SU-DHL-6 (cell line): ENCODE results near the gene CHURC1.

Source experiments
- H2AFZ ChIP-seq: fragments of 200-600 bp; sonication (generic); 2 replicates; pipeline ENCODE4 v1.6.1; 2014; ENCODE audit warnings: low read depth, mild to moderate bottlenecking, moderate library complexity, mixed read lengths, antibody characterized with exemption, low read length; ENCODE audit not compliant: severe bottlenecking
- H3F3A ChIP-seq: fragments of 200-600 bp; shearing (Covaris generic); 2 replicates; pipeline ENCODE4 v1.6.0; 2016; ENCODE audit warnings: antibody characterized with exemption, mild to moderate bottlenecking; ENCODE audit not compliant: insufficient read depth
- H3K27ac ChIP-seq: fragments of 200-600 bp; sonication (generic); 2 replicates; pipeline ENCODE4 v1.5.1; 2016; ENCODE audit warnings: low read depth, mild to moderate bottlenecking, low read length, moderate library complexity, mixed read lengths
- H3K27me3 ChIP-seq: fragments of 200-600 bp; sonication (generic), shearing (Covaris generic); 2 replicates; pipeline ENCODE4 v1.6.0; 2014; ENCODE audit warnings: mild to moderate bottlenecking, low read length
- H3K36me3 ChIP-seq: fragments of 200-600 bp; sonication (generic); 2 replicates; pipeline ENCODE4 v1.6.1; 2014; ENCODE audit warnings: mild to moderate bottlenecking, low read length, mixed read lengths
- H3K4me2 ChIP-seq: fragments of 300-600, 200-600 bp; shearing (Covaris generic), sonication (generic); 2 replicates; pipeline ENCODE4 v1.6.0; 2014; ENCODE audit warnings: low read length, low read depth, mild to moderate bottlenecking; ENCODE audit not compliant: poor library complexity, severe bottlenecking
- H3K4me3 ChIP-seq: fragments of 200-600 bp; sonication (generic); 2 replicates; pipeline ENCODE4 v1.5.1; 2014; ENCODE audit warnings: antibody characterized with exemption, low read length, mild to moderate bottlenecking, mixed read lengths; ENCODE audit not compliant: insufficient read depth, poor library complexity, severe bottlenecking
- H3K79me2 ChIP-seq: fragments of 200-600 bp; sonication (generic); 2 replicates; pipeline ENCODE4 v1.6.1; 2014; ENCODE audit warnings: mild to moderate bottlenecking, low read length, moderate library complexity; ENCODE audit not compliant: insufficient read depth
- H3K9ac ChIP-seq: fragments of 200-600 bp; sonication (generic); 2 replicates; pipeline ENCODE4 v1.7.0; 2014; ENCODE audit warnings: mild to moderate bottlenecking, low read length
- H3K9me2 ChIP-seq: fragments of 200-600 bp; sonication (generic); replicated peaks from 2 replicates; pipeline ENCODE4 v1.6.1; 2014; ENCODE audit warnings: low read length; ENCODE audit not compliant: insufficient read depth
- H3K9me3 ChIP-seq: fragments of 200-600 bp; sonication (generic); 2 replicates; pipeline ENCODE4 v1.6.1; 2014; ENCODE audit warnings: low read length, mixed read lengths; ENCODE audit not compliant: insufficient read depth
- H4K20me1 ChIP-seq: fragments of 200-600 bp; sonication (generic); 2 replicates; pipeline ENCODE4 v1.6.1; 2014; ENCODE audit warnings: low read depth, mild to moderate bottlenecking, antibody characterized with exemption, low read length, moderate library complexity, mixed read lengths
- EZH2phosphoT487 ChIP-seq: fragments of 200-600 bp; sonication (generic), shearing (Covaris generic); conservative IDR thresholded peaks from 2 replicates; pipeline ENCODE4 v1.6.1; 2018; ENCODE audit warnings: mild to moderate bottlenecking, antibody characterized with exemption, low read length, moderate library complexity, mixed read lengths
- TF ChIP-seq, protein P1 (sequence below): fragments of 200-600 bp; sonication (generic); IDR thresholded peaks from one replicate; pipeline ENCODE4 v1.5.1; 2017; ENCODE audit warnings: antibody characterized with exemption, mild to moderate bottlenecking, low read length, moderate library complexity; ENCODE audit not compliant: insufficient read depth, poor library complexity, severe bottlenecking

CHURC1 gene

DNA sequence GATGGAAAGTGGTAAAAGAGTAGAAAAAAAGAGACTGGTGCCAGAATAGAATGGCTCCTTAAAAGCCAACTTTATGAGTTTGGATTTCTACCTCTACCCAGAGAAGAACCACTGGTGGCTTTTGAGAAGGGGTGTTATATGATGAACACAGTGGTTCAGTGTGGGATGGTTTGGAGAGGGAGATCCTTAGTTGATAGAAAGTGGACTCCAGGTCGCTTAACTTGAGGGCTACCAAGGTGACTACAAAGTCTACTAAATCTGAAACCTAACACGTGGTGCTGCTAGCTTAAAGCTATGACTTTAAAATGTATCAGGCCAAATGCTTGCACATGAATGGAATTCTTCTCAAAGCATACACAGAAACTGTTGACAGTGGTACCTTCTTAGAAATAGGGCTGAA lies 42.9 kb upstream of the CHURC1 start:
- H3K79me2 ChIP-seq = no peaks in the 10 kb centered on the region
- no peak overlapping the region for H3K27ac ChIP-seq
- no peak overlapping the region for H3K4me3 ChIP-seq
- H4K20me1 ChIP-seq = no peaks in the 10 kb centered on the region
- TF ChIP-seq, protein P1, sequence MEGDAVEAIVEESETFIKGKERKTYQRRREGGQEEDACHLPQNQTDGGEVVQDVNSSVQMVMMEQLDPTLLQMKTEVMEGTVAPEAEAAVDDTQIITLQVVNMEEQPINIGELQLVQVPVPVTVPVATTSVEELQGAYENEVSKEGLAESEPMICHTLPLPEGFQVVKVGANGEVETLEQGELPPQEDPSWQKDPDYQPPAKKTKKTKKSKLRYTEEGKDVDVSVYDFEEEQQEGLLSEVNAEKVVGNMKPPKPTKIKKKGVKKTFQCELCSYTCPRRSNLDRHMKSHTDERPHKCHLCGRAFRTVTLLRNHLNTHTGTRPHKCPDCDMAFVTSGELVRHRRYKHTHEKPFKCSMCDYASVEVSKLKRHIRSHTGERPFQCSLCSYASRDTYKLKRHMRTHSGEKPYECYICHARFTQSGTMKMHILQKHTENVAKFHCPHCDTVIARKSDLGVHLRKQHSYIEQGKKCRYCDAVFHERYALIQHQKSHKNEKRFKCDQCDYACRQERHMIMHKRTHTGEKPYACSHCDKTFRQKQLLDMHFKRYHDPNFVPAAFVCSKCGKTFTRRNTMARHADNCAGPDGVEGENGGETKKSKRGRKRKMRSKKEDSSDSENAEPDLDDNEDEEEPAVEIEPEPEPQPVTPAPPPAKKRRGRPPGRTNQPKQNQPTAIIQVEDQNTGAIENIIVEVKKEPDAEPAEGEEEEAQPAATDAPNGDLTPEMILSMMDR = no peak
- TF ChIP-seq EZH2phosphoT487 = no peak
- no peak overlapping the region for H2AFZ ChIP-seq
- H3K9me3 ChIP-seq = no peaks in the 10 kb centered on the region
- H3K27me3 ChIP-seq = no peaks in the 10 kb centered on the region
- no peak overlapping the region for H3K4me2 ChIP-seq
- no peaks in the 10 kb centered on the region for H3F3A ChIP-seq
- H3K9me2 ChIP-seq = no peaks in the 10 kb centered on the region
- no peaks in the 10 kb centered on the region for H3K36me3 ChIP-seq
- no peak overlapping the region for H3K9ac ChIP-seq

DNA sequence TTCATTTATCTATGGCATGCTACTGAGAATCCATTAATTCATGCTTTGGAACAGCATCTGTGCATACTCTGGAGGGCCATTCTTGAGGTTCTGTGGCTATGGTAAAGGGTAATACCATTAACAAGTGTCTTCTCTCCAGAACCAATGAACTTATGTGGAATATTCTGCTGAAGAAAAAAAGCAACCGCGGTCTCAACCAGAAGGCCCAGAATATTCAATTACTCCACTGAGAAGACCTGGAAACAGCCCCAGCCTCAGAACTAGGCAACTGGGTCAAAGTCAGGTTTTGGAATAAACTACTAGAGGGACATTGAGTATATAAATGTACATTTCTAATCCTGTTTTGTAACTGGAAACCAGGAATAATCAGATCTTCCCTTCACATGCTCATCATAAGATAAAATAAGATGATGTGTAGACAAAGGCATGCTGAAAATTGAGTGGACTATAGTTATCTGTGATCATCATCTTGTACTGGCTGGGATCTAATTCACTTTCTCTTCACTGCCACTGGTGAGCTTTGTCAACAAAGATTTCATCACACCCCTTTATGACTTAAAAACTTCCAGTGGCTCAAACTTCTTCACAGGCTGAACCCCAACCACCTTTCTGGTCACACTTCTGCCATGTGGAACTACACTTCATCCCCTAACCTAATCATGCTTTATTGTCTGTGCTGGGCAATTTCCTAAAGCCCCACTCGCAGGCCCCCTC lies 40.6 kb upstream of the CHURC1 start:
- Histone ChIP-seq H3K27me3 (no peaks in the 10 kb centered on the region), H4K20me1 (no peaks in the 10 kb centered on the region), H3F3A (no peaks in the 10 kb centered on the region), H3K4me3 (no peak overlapping the region), H3K36me3 (no peaks in the 10 kb centered on the region), H3K9ac (no peak overlapping the region), H3K4me2 (no peak overlapping the region), H2AFZ (no peak overlapping the region), H3K9me3 (no peaks in the 10 kb centered on the region), H3K9me2 (no peaks in the 10 kb centered on the region), H3K79me2 (no peaks in the 10 kb centered on the region), H3K27ac (no peak overlapping the region)
- TF ChIP-seq, protein P1 = no peak
- no peak for TF ChIP-seq EZH2phosphoT487

DNA sequence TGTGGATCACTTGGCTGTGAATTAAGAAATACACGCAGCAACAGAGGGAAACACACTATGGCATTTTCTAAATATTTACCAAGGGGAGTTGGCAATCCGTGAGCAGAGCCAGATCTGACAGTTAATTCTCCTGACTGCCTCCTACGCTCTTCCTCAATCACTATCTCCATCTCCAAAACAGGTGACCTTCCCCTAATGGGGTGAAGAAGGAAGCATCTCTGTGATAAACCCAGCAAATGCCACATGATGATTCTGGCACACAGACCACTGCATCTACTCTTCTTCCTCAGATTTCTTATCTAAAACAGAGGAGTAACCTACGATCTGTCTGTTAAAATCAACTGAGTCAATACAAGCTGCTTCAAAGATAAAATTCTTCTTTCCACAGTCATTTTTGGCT lies 38.9 kb upstream of the CHURC1 start:
- no peak overlapping the region for H3K9ac ChIP-seq
- no peak overlapping the region for H3K4me2 ChIP-seq
- no peak overlapping the region for H2AFZ ChIP-seq
- TF ChIP-seq, protein P1 = no peak
- no peak for TF ChIP-seq EZH2phosphoT487
- H3K27me3 ChIP-seq = no peaks in the 10 kb centered on the region
- no peaks in the 10 kb centered on the region for H3K79me2 ChIP-seq
- no peaks in the 10 kb centered on the region for H3K36me3 ChIP-seq
- H3K9me2 ChIP-seq = no peaks in the 10 kb centered on the region
- H3K27ac ChIP-seq = no peak overlapping the region
- H3K9me3 ChIP-seq = no peaks in the 10 kb centered on the region
- H3K4me3 ChIP-seq = no peak overlapping the region
- no peaks in the 10 kb centered on the region for H4K20me1 ChIP-seq
- no peaks in the 10 kb centered on the region for H3F3A ChIP-seq
